HK-2 (cell line): Measurements from ENCODE around the gene RAB11A.

Source experiments
- DNase-seq: peaks from one replicate; pipeline ENCODE4 v3.0.0-alpha.2; 2018; ENCODE audit not compliant: unreplicated experiment

RAB11A gene

DNA sequence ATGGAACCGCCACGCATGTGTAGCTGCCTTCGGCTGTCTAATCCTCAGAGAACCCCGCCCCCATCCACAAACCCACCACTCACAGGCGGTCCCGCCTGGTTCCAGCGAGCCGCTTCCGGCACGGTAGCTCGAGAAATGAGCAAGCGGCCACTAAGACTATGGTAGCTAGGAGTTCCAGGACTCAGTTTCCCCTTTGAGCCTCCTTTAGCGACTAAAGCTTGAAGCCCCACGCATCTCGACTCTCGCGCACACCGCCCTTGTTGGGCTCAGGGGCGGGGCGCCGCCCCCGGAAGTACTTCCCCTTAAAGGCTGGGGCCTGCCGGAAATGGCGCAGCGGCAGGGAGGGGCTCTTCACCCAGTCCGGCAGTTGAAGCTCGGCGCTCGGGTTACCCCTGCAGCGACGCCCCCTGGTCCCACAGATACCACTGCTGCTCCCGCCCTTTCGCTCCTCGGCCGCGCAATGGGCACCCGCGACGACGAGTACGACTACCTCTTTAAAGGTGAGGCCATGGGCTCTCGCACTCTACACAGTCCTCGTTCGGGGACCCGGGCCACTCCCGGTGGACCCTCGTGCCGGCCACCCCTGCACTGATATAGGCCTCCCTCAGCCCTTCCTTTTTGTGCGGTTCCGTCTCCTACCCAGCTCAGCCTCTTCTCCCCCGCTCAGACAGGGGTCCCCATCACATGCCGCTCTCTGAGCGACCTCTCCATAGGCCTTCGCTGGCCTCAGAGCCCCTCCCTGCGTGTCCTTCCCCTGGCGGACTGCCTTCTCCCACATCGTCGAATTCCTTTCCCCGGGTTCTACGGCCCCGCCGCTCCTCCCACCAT is at the start of gene RAB11A:
Gene RAB11A (plus strand): TSS at position 366 of the 828 bp plus-strand sequence. CDS start 95 bp downstream, at position 461.
- DNase-seq = peak; percentile 89

DNA sequence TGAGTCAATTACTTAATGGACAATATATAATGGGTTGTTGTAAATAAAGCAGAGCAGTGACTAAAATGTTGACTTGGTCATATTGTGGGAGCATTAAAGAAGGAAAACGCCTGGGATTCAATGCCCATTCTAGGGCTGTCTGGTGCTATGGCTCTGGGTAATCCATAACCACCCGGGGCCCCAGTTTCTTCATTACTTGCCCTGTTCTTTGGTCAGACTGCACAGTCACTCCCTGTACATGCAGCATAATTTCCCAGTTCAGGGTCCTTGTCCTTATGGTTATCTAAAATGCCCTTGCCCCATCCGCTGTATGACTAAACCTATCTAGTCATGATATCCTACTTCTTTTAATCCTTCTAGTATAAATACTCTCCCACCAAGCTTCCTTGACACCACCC is 49.7 kb upstream of the RAB11A start:
- DNase-seq = no peak

DNA sequence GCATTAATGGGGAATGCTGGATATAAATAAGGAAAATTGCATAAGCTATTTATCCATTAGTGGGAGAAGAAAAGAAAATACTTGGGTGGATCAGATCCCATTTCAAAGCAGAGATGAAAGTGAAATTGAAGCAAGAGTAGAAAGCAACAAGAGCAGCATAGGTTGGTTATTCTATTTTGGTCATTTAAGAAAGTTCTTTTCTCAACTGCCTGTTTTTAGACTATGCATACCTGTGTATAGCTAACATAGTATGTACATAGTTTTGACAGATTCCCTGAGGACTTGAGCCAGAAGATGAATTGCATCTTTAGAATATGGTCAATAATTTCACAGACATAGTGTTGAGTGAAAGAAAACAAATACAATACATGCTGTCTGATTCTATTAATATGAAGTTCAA is 48.2 kb upstream of the RAB11A start:
- no peak for DNase-seq

DNA sequence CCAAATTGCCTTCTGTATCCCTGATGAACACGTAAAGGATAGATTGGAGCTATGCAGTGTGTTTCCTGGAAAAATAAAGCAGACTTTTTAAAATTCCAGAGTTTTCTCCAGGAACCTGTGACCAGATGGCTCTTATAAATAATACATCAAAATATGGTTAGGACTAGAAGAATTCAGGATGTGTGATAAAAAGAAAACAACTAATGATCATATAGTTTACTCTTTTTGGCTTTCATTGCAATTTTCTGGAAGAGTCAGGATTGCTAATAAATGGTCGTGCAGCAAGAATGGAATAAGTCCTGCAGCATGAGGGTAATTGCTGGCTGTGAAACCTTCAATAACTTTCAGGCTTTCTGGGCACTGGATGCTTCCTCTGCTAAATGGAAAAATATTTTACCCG is 47.0 kb upstream of the RAB11A start:
- DNase-seq = no peak

DNA sequence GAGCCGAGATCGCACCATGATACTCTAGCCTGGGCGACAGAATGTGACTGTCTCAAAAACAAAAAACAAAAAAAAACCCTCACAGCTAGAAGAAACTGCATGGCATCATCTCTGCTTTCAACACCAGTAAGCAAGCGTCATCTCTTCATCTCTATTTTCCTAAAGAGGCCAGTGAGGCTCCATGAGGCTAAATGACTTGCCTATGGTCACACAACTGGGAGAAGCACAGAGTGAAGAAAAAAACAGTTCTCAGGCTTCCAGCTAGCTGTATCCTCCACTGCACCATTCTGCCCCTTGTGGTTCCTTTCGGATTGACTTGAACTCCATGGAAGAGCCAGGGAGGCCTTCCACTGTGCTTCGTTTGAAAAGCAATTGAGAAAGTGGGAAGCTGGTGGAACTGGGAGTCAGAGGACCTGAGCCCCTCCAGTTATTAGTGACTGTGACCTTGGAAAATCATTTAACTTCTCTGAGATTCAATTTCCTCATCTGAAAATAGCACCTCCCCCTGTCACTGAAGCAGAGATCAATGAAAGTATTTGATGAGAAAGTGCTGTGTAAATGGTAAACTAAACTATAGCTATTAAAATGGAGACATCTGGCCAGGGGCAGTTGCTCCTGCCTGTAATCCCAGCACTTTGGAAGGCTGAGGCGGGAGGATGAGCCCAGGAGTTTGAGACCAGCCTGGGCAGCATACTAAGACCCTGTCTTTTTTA is 45.1 kb upstream of the RAB11A start:
- DNase-seq = no peak

DNA sequence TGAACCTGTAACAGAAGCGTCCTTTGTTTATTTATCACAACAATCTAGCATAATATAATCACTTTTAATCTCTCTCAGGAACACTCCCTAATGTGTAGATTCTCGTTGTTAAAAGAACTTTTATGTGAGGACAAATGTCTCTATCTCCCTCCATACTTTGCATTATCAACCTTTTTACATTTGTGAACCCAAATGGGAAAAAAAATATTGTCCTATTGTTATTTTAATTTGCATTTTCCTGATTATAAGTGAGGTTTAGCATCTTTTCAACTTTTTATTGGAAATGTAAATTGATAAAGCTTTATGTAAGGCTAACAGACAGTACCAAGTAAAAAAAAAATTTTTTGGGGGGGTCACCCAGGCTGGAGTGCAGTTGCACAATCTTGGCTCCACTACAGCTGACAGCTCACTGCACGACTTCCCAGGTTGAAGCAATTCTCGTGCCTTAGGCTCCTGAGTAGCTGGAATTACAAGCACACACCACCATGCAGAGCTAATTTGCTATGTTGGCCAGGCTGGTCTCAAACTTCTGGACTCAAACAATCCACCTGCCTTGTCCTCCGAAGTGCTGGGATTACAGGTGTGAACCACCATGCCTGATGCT is 44.2 kb upstream of the RAB11A start:
- no peak for DNase-seq

DNA sequence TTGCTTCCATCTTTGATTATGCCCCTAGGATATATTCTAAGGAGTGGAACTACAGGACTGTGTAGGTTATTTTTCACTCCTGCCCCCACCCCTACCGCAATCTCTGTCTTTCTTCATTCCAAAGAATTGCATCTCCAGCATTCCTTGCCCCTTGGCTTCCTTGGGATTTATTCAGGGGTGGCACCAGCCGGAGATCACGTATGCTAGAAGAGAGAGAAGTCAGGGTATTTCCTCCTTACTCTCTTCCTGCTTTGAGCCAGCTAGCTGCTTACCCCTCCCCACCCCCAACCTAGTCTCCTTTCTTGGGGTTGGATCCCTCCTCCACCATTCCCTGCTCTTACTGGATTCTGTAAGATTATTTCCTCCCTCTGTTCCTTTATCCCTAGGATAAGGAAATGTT is 42.2 kb upstream of the RAB11A start:
- DNase-seq = no peak

DNA sequence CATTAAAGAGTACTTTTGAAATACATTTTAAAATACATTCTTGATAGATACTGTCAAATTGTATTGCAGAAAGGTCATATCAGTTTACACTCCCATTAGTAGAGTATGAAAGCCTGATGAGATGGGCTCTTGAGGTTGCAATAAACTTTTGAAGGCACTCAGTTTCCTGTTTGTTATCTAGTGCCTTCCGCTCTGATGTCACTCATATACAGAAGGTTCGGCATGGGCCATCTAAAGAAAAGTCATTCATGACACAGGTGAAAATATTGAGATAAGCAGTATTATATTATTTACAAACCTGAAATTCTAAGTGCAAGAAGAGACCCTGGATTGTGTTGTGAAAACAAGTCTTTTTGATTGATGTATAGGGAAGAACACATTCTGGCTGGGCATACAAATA is 40.7 kb upstream of the RAB11A start:
- no peak for DNase-seq

DNA sequence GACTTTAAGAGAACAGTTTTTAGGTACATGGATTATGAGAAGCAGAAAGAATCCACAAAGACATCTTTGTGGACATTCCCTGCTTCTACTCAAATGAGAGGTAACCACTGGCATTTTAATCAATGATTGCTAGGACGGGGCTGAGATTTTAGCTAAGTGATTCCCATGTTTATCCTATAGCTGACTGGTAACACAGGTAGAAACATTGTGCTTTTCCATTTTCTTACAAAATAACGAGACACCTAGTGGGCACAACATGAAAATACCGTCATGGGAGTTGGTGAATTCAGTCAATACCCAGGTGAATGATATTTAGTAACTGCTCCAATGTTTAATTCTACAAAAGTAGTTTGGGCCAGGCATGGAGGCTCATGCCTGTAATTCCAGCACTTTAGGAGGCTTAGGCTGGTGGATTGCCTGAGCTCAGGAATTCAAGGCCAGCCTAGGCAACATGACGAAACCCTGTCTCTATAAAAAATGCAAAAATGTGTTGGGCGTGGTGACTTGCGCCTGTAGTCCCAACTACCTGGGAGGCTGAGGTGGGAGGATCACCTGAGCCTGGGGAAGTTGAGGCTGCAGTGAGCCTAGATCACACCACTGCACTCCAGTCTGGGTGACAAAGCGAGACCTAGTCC is 40.0 kb upstream of the RAB11A start:
- DNase-seq = no peak

DNA sequence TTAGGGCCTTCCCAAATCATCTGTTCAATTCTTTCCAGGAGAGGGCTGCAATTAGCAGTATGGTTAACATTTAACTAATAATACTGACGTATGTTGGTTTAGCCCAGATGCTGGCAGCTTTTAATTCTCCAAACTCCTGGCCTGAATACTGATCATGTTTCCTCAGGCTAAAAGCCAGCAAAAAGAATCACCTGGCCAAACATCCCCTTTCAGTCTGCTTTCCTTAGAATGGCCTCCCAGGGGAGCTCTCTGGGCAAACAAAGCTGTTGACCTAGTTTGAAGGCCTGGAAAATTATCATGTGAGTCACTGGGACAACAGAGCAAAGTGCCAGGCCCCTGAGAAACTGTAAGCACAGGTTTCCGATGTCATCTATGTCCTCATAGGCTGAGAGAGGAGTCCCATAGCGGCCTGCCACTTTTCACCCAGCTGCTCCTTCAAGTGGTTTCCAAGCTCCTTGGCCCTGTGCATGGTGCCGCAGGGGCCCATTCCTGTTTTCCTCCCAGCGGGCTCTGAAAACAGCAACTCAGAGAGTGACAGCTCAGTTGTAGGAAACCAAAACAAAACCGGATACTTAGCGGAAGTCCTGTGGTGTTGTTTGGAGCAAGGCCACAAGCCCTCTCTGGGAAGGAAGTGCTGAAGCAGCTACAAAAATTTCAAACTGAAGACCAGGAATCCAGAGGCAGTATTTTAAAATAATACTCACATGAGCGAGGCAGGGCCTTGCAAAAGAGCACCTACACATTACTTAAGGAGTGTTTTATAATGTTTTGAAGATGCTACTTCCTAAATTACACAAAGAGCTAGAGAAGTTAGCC is 36.5 kb upstream of the RAB11A start:
- peak; percentile 54 for DNase-seq

DNA sequence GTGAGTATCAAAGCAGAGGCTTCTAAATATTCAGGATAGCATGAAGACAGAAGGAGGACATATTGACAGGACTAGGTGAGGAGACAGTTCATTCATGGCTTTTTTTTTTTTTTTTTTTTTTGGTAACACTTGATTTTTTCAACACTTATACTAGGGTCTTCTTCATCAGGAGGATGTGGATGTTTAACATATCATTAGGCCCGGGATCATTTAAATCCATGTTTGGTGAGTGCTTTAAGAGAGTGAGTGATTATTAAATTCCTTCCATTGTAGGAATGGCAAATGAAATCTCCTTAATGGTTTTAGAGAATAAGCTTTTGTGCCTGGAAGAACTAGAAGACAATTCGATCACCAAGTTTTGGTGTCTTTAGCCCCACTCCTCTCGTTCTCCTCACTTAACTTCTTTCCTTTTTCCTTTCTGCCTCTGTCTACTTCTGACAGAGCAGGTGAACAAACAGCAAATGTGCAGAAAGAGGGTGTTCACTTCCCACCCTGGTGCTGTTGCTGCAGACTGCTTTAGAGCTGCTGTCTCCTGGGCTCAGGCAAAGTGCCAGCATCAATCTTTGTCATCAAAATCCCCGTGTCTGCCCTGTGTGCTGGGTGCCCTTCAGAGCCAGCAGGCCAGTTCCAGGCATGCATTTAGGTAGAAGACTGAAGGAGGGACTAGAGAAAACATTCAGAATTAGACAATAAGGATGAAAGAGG is 35.6 kb upstream of the RAB11A start:
- no peak for DNase-seq

DNA sequence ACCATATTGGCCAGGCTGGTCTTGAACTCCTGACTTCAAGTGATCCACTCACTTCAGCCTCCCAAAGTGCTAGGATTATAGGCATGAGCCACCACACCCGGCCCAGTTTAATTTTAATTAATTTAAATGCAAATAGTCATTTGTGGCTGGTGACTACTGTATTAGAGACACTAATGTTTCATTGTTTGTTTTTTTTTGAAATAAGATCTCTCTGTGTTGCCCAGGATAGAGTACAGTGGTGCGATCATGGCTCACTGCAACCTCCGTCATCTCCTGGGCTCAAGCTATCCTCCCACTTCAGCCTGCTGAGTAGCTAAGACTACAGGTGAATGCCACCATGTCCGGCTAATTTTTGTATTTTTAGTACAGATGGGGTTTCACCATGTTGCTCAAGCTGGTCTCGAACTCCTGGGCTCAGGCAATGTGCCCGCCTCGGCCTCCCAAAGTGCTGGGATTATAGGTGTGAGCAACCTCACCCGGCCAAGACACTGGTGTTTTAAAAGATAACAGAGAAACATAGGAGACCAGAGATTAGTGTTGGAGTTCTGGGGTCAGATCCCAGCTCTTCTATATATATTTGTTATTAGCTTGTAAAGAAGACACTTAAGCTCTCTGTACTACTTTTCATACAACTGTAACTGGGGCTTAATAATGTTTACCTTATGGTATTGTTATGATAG is 34.5 kb upstream of the RAB11A start:
- no peak for DNase-seq

DNA sequence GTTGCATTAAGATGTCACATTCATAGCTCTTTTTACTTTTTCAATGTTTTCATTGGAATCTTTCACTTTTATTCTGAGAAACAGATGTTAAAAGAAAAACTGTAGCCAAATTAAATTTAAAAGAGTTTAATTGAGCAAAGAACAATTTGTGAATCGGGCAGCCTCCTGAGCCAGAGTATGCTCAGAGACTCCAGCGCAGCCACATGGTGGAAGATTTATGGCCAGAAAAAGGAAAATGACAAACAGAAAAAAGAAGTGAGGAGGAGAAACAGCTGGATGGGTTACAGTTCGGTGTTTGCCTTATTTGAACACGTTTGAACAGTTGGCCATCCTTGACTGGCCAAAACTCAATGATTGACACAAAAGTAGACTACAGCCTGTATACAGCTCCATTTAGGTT is 33.8 kb upstream of the RAB11A start:
- DNase-seq = no peak

DNA sequence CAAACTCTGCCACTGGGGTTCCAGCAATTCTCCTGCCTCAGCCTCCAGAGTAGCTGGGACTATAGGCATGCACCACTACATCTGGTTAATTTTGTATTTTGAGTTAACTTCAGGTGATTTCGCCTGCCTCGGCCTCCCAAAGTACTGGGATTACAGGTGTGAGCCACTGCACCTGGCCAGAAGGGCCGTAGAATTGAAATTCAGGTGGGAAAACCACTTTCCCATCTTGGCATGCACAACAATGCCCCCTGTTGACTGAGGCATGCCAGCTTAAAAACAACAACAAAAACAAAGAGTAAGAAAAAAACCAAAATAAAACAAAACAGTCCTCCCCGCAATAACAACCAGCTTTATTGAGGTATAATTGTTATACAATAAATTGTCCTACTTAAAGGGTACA is 32.6 kb upstream of the RAB11A start:
- DNase-seq = no peak

DNA sequence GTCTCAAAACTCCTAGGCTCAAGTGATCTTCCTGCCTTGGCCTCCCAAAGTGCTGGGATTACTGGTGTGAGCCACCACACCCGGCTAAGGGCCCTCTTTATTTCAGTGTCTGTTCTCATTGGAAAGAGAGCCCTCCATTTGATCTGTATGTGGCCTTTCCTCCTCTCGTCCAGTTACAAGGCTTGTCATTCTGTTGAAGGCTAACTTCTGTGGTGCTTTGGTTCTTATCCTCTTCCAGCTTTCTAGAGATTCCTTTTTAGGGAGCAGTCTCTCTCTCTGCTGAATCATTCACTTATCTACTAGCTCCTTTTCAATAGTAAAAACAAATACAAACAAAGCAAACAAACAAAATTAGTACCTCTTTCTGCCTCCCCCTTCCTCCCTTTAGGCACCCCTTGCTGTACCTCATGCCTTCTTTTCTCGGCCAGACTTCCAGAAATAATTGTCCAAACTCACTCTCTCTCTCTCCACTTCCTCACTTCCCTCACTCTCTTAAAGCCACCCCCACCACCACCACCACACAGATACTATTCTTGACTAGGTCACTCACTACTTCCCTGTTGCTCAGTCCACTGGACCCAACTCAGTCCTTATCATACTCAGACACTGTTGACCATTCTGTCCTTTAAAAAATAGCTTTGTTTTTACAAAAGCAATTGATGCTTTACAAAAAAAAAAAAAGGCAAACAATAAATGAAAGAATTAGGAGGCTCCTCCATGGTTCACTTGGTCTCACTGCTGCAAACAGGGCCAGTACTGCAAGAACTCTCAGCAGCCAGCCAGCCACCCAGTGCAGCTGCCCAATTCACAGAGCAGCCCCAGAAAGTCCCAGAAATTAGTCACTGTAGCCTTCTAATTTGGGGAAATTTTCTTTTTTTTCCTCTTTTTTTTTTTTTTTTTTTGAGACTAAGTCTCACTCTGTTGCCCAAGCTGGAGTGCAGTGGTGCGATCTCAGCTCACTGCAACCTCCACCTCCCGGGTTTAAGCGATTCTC is 31.7 kb upstream of the RAB11A start:
- no peak for DNase-seq

DNA sequence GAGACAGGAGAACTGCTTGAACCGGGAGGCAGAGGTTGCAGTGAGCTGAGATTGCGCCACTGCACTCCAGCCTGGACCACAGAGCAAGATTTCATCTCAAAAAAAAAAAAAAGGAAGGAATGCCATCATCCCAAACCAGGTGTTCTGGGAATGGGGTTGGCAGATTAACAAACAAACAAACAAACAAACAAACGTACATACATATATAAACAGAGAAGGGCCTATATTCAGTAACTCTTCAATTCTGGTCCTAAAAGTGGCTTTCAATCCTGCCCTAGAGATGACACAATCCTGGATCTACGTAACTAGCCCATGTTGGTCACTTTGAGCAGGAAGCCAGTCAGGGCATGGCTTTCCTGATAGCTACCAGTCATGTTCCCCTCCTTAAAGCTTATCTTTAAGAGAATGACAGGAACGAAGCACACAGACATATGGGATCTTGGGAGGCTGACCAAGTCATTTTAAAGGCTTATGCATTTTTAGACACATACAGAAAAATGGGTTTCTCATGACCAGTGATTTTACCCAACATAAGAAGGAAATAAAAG is 29.9 kb upstream of the RAB11A start:
- no peak for DNase-seq

DNA sequence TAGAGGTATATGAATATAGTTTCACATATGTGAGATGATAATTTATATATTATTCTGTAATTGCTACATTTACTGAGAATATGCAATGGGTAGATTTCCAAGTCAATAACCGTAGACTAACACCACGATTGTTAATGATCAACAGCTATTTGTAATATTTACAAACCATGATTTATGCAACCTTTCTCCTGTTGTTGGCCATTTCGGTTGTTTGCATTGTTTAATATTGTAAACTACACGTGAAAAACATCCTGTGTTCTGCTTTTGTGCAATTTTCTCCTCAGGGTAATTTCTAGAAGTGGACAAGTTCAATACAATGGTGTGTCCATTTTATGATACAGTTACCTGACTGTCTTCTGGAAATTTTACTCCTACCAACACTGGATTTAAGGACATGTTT is 29.3 kb upstream of the RAB11A start:
- DNase-seq = no peak

DNA sequence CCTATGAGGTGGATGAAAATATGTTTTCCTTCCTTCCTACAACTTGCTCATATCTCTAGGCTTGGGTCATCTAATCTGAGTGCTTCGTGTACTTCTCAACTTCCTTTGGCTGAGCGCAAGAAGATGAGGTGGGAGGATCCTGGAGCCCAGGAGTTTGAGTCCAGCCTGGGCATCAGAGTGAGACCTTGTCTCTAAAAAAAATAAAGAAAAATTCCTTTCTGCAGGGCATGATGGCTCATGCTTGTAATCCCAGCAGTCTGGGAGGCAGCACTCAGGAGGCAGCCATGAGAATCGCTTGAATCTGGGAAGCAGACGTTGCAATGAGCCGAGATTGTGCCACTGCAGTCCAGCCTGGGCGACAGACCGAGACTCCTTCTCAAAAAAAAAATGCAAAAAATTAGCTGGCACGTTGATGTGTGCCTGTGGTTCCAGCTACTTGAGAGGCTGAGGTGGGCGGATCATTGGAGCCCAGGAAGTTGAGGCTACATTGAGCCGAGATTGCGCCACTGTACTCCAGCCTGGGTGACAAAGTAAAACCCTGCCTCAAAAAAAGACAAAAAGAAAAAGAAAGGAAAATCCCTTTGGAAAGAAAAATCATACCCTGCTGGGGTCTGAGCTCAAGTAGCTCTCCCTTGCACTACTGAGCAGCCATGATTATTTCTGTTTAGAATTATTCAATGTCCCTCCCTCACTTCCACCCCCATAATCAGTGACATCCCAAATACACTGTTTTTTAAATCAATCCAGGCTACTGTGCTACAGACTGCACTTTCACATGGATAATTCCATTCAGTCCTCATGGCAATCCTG is 28.0 kb upstream of the RAB11A start:
- peak; percentile 19 for DNase-seq
